ENCODE measurements around the gene PZP. TPM values are rescaled to one million over a fixed set of nuclear protein-coding genes. Genes with fewer than 3 reads are reported as not detected.

The PZP gene
- total RNA-seq, 1 experiment from 2014 or later = not detected

DNA sequence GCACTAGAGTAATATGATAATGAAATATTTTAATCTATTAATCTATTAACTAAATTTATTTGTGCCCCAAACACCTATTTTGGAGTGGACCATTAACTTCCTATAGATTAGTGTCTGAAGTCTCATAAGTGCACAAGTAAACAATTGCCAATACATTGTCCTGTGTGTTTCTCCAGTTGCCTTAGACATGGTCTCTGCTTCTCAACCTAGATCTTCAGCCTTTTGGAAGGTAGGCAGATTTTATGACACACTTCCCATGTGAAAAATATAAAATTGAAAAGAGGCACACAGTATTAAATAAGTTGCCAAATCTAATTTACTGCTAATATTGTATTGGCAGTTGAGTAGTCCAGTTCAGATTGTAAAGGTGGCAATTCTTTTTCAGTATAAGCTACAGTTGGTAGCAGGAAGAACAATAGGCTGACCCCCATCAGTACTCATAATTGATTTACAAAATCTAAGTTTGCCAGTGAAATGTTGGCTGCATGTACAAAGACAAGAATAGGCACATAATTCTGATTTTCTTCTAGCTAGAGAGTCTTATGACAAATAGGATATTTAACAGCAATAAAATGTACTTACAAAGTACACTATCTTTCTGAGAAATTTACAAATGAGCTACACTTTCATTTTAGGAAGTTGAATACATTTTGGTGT lies 103.3 kb downstream of the PZP start:
- DNase-seq (ENCODE audit: low read depth) = no peak

DNA sequence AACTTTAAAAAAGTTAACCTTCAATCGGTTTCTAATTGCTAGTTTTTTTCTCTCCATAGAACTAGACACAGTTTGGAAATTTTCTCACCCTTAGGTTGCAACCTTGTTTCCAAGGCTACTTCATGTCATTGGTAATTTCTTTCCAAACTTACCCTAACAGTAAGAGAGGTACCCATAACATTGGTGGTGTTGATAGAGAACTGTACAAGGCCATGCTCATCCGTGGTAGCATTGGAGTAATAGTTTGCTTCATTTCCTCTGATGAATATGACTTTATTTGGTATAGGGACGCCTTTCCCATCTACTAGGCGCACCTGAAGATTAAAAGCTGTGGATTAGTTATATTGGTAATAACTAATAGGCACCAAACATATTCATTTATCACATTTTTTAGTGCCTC lies 104.1 kb downstream of the PZP start:
- DNase-seq (ENCODE audit: low read depth) = no peak

DNA sequence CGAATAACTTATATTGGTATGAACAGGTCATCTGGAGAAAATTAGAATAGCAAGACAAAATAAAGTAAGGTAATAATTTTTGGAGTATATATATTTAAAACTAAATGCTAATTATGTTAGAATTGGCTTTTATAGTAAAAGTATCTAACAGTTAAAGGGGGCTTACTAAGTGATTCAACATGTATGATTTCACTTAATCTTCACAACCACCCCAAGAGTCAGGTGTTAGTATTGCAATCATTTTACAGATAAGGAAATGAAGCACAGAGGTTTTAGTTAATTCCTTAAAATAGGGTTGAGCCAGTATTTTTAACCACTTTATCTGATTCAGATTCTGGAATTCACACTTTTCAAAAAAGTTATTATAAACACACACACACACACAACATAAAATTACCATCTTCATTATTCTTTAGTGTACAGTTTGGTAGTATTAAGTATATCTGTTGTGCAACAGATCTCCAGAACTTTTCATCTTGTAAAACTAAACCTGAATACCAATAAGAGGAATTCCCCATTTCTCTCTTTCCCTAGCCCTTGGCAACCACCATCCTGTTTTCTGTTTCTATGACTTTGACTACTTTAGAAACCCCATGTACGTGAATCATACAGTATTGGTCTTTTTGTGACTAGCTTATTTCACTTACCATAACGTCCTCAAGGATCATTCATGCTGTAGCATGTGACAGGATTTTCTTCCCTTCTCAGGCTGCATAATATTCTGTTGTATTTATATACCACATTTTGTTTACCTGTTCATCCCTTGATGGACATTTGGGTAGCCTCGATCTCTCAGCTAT lies 104.9 kb downstream of the PZP start:
- no peak for DNase-seq (ENCODE audit: low read depth)

DNA sequence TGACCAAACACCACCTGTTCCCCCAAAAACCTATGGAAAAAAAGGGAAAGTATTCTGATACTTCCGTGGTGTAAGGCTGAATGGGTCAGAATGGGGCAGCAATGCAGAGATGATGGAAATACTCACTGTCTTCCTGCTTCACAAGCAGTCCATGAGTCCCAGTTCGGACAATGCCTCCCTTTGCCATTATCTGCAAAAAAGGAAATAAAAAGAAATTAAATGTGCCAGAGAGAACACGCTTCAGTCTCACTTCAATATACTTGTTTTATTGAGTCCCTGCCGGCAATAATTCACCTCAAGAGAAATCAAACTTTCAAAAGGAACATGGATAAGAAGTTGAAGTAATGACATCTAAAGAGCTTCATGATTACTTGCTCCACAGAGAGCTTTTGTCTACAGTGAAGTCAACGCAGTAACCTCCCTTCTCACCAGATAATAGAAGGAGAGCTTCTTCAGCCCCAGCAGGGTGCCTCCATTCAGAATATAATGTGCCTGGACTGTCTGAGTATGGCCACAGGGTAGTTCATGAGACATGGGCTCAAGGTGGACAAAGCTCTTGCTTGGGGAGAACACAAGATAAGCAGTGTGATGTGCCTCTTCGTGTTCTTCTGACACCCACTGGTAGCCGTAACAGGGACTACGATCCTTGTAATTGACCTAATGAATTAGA lies 107.0 kb downstream of the PZP start:
- no peak for DNase-seq (ENCODE audit: low read depth)

DNA sequence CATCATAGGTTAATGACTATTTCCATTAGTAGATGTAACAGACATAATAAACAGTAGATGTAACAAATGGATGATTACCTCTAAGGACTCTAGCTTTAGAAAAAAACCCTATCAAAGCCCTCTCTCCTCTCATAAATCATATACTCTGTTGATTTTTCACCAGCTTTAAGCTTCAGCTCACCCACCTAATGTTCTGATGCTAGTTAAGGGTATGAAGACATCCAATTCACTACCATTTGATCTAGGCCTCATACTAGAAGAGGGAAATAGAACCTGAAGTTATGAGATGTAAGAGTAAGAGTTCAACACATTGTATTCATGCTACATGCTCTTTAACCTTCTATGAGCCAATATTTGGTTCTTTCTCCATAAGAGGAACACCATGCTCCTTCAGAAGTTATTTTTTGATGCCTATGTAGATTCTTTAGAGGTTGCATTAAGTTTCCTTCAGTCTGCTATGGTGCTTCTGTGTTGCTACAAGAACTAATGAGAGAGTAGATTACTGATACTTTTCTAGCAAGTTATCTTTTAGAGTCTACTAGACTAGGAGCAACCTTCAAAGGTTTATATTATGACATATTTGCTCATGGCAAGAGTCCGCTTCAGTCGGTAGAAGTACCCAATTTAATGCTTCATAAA lies 108.5 kb downstream of the PZP start:
- no peak for DNase-seq (ENCODE audit: low read depth)

Other genes with a start within 250 kb of the PZP start
- 2.3 and 5.1 TPM in 2 replicates for gene KLRG1, start 218.8 kb downstream of the PZP start, total RNA-seq (2014; rRNA removed; shearing (Covaris generic))
- gene A2M, start 92.5 kb downstream of the PZP start, total RNA-seq (2014; rRNA removed; shearing (Covaris generic)) = 0.08 TPM in 1 of 2 replicates, not detected in the other

Data from HT1080 (cell line).